GM23338 (cell line): Measurements from ENCODE around the gene KRT9. TPM values are rescaled to one million over a fixed set of nuclear protein-coding genes. Genes with fewer than 3 reads are reported as not detected.

Source experiments
- ATAC-seq: fragments of 200-7000 bp; cut with Tn5 transposase; 3 replicates; pipeline ENCODE4 v1.9.1; 2020
- DNase-seq: peaks from one replicate; pipeline ENCODE4 v3.0.0-alpha.2; 2015; ENCODE audit warnings: low spot score
- H2AFZ ChIP-seq: fragments of 200-600 bp; sonication (generic); 2 replicates; pipeline ENCODE4 v1.8.0; 2016; ENCODE audit warnings: antibody characterized with exemption, mild to moderate bottlenecking, moderate library complexity
- H3F3A ChIP-seq: fragments of 200-600 bp; sonication (generic); replicated peaks from 2 replicates; pipeline ENCODE4 v1.8.0; 2017; ENCODE audit warnings: antibody characterized with exemption, mixed run types, low read depth
- H3K27ac ChIP-seq: fragments of 200-600 bp; sonication (generic); 2 replicates; pipeline ENCODE4 v1.6.1; 2016; ENCODE audit warnings: low read depth
- H3K27me3 ChIP-seq: fragments of 200-600 bp; sonication (generic); 2 replicates; pipeline ENCODE4 v1.8.0; 2016; ENCODE audit warnings: mild to moderate bottlenecking, mixed run types, moderate library complexity; ENCODE audit not compliant: insufficient read depth
- H3K36me3 ChIP-seq: fragments of 200-600 bp; sonication (generic); 2 replicates; pipeline ENCODE4 v1.8.0; 2016; ENCODE audit warnings: mild to moderate bottlenecking; ENCODE audit not compliant: insufficient read depth
- H3K4me1 ChIP-seq: fragments of 200-600 bp; sonication (generic); 2 replicates; pipeline ENCODE4 v1.8.0; 2016; ENCODE audit warnings: mild to moderate bottlenecking, moderate library complexity; ENCODE audit not compliant: insufficient read depth
- H3K4me2 ChIP-seq: fragments of 200-600 bp; sonication (generic); 2 replicates; pipeline ENCODE4 v1.7.1; 2017; ENCODE audit warnings: mixed run types
- H3K4me3 ChIP-seq: fragments of 200-600 bp; sonication (generic); 2 replicates; pipeline ENCODE4 v1.6.1; 2016; ENCODE audit warnings: mixed run types
- H3K79me2 ChIP-seq: fragments of 200-600 bp; sonication (generic); replicated peaks from 2 replicates; pipeline ENCODE4 v1.8.0; 2017; ENCODE audit warnings: mild to moderate bottlenecking; ENCODE audit not compliant: insufficient read depth
- H3K9me2 ChIP-seq: fragments of 200-600 bp; sonication (generic); 2 replicates; pipeline ENCODE4 v1.8.0; 2017; ENCODE audit not compliant: insufficient read depth
- H4K20me1 ChIP-seq: fragments of 200-600 bp; sonication (generic); replicated peaks from 2 replicates; pipeline ENCODE4 v1.8.0; 2017; ENCODE audit warnings: mild to moderate bottlenecking; ENCODE audit not compliant: insufficient read depth
- H3K27ac Mint-ChIP-seq: 2 replicates; pipeline ENCODE4 v1.8.0; 2020; ENCODE audit warnings: inconsistent platforms, mild to moderate bottlenecking, moderate library complexity, mixed read lengths
- H3K27me3 Mint-ChIP-seq: 3 replicates; pipeline ENCODE4 v1.8.0; 2022; ENCODE audit warnings: low read depth, mild to moderate bottlenecking, moderate library complexity, mixed read lengths, inconsistent platforms; ENCODE audit not compliant: insufficient read depth, poor library complexity
- H3K36me3 Mint-ChIP-seq: 3 replicates; pipeline ENCODE4 v1.8.0; 2021; ENCODE audit warnings: low read depth, mild to moderate bottlenecking, inconsistent platforms, moderate library complexity, mixed read lengths
- H3K4me1 Mint-ChIP-seq: 3 replicates; pipeline ENCODE4 v1.8.0; 2020; ENCODE audit warnings: mild to moderate bottlenecking, inconsistent platforms, mixed read lengths
- H3K4me3 Mint-ChIP-seq: 3 replicates; pipeline ENCODE4 v1.8.0; 2021; ENCODE audit warnings: moderate library complexity, mild to moderate bottlenecking, inconsistent platforms, mixed read lengths
- H3K9me3 Mint-ChIP-seq: 3 replicates; pipeline ENCODE4 v1.8.0; 2020; ENCODE audit warnings: moderate library complexity, mild to moderate bottlenecking, inconsistent platforms, mixed read lengths
- CREB1 ChIP-seq: fragments of 250-450 bp; sonication (Bioruptor Pico); IDR thresholded peaks from 2 replicates; pipeline ENCODE4 v1.5.0; 2020; ENCODE audit warnings: low read depth, mild to moderate bottlenecking, moderate library complexity
- ETS1 ChIP-seq: IDR thresholded peaks from 2 replicates; pipeline ENCODE4 v1.6.1; 2016; ENCODE audit warnings: antibody characterized with exemption
- EZH2 ChIP-seq: fragments of 200-600 bp; sonication (generic); IDR thresholded peaks from one replicate; pipeline ENCODE4 v1.8.0; 2017; ENCODE audit warnings: antibody characterized with exemption, mild to moderate bottlenecking, low read depth; ENCODE audit not compliant: unreplicated experiment
- EZH2phosphoT487 ChIP-seq: fragments of 200-600 bp; sonication (generic); IDR thresholded peaks from one replicate; pipeline ENCODE4 v1.8.1; 2018; ENCODE audit warnings: antibody characterized with exemption; ENCODE audit not compliant: unreplicated experiment
- JUNB ChIP-seq: IDR thresholded peaks from one replicate; pipeline ENCODE4 v1.6.1; 2016; ENCODE audit warnings: antibody characterized with exemption; ENCODE audit not compliant: unreplicated experiment
- NANOG ChIP-seq: IDR thresholded peaks from 2 replicates; pipeline ENCODE4 v1.6.1; 2016; ENCODE audit warnings: antibody characterized with exemption, borderline replicate concordance
- POLR2AphosphoS5 ChIP-seq: IDR thresholded peaks from 2 replicates; pipeline ENCODE4 v1.6.1; 2016; ENCODE audit warnings: antibody characterized with exemption, low read depth
- REST ChIP-seq: IDR thresholded peaks from one replicate; pipeline ENCODE4 v1.6.1; 2018; ENCODE audit warnings: antibody characterized with exemption; ENCODE audit not compliant: unreplicated experiment
- ZNF114 ChIP-seq: fragments of 250-450 bp; sonication (Bioruptor Pico); IDR thresholded peaks from 2 replicates; pipeline ENCODE4 v1.5.0; 2020; ENCODE audit warnings: mild to moderate bottlenecking, moderate library complexity
- ZNF331 ChIP-seq: fragments of 250-450 bp; sonication (Bioruptor Pico); IDR thresholded peaks from 2 replicates; pipeline ENCODE4 v1.5.0; 2020; ENCODE audit warnings: low read depth, mild to moderate bottlenecking, moderate library complexity
- polyA plus RNA-seq: library from polyadenylated mRNA; unstranded; fragments of >200 nt; fragmentation: Nextera tagmentation; extraction: Ambion mirVana; gene quantifications from 2 replicates; pipeline ENCODE4 v1.2.1, GENCODE V29; 2016
- total RNA-seq: library from RNA; depleted of rRNA; stranded (reverse); fragments of >200 nt; shearing (Covaris generic); gene quantifications from 2 replicates; pipeline ENCODE4 v1.2.3, GENCODE V29; 2014

The KRT9 gene
- total and polyA plus RNA-seq, 2 experiments from 2014 or later, result not detected

- no peak for TF ChIP-seq JUNB
Observed at GRCh38 chr17:41533613-41534012, 38.2 kb downstream of the KRT9 start (continued).

GRCh38 chr17:41532947-41533570 is 38.8 kb downstream of the KRT9 start:
- Histone ChIP-seq H3K27me3 (no peaks in the 10 kb centered on the region), H3K36me3 (no peaks in the 10 kb centered on the region), H2AFZ (no peak overlapping the region), H3K4me1 (peaks cover 15% of the 10 kb centered on the region), H3K4me2 (no peak overlapping the region), H3K4me3 (no peak overlapping the region), H4K20me1 (no peaks in the 10 kb centered on the region), H3F3A (no peaks in the 10 kb centered on the region), H3K79me2 (no peaks in the 10 kb centered on the region), H3K9me2 (no peaks in the 10 kb centered on the region), H3K27ac (no peak overlapping the region)
- Mint-ChIP-seq H3K4me3 (no peak overlapping the region), H3K9me3 (no peaks in the 10 kb centered on the region), H3K36me3 (no peaks in the 10 kb centered on the region), H3K27ac (no peak overlapping the region), H3K4me1 (peaks cover 39% of the 10 kb centered on the region), H3K27me3 (peaks cover 27% of the 10 kb centered on the region)
- DNase-seq (no peak), ATAC-seq (no peak)
- TF ChIP-seq ZNF331 (no peak), EZH2phosphoT487 (no peak), CREB1 (no peak), ZNF114 (no peak), ETS1 (no peak), POLR2AphosphoS5 (no peak), NANOG (no peak), EZH2 (no peak)

GRCh38 chr17:41531993-41532392 is 39.9 kb downstream of the KRT9 start:
- Mint-ChIP-seq H3K9me3 (no peaks in the 10 kb centered on the region), H3K27me3 (peaks cover 25% of the 10 kb centered on the region), H3K4me3 (no peak overlapping the region), H3K4me1 (peaks cover 37% of the 10 kb centered on the region), H3K27ac (no peak overlapping the region), H3K36me3 (peaks cover 1% of the 10 kb centered on the region; the same call in 2 of the 3 replicates)
- H4K20me1 ChIP-seq, result no peaks in the 10 kb centered on the region
- no peaks in the 10 kb centered on the region for H3K9me2 ChIP-seq
- no peaks in the 10 kb centered on the region for H3K27me3 ChIP-seq
- no peak overlapping the region for H2AFZ ChIP-seq
- H3K79me2 ChIP-seq, result peaks cover 1% of the 10 kb centered on the region; the same call in 1 of the 2 replicates
- no peaks in the 10 kb centered on the region for H3K36me3 ChIP-seq
- no peak overlapping the region for H3K4me3 ChIP-seq
- H3K4me1 ChIP-seq, result peaks cover 15% of the 10 kb centered on the region
- no peak overlapping the region for H3K4me2 ChIP-seq
- no peak for ATAC-seq
- no peak overlapping the region for H3K27ac ChIP-seq
- no peak for TF ChIP-seq ETS1
- no peak for TF ChIP-seq REST
- no peak for TF ChIP-seq NANOG
- DNase-seq, result no peak
- H3F3A ChIP-seq, result no peaks in the 10 kb centered on the region
